Prostate gland (tissue), 2 donors: ENCODE measurements around the gene TRRAP.

Experiments
- CTCF ChIP-seq, 4 experiments: fragments of 200-600 bp in 2 of 4; fragments of 450-650 bp in 2 of 4; sonication (generic) in 2 of 4; IDR thresholded peaks; 1 replicate in 3 of 4; 2 replicates in 1 of 4; pipeline ENCODE4 v1.5.1; 2016 to 2019; ENCODE audit warnings: antibody characterized with exemption in 4 of 4, mild to moderate bottlenecking in 2 of 4, moderate library complexity in 2 of 4
- POLR2A ChIP-seq: fragments of 450-650 bp; IDR thresholded peaks from one replicate; pipeline ENCODE4 v1.6.1; 2016; ENCODE audit warnings: antibody characterized with exemption, mild to moderate bottlenecking
- POLR2AphosphoS5 ChIP-seq: sonication (generic); formaldehyde crosslinking; IDR thresholded peaks from one replicate; pipeline ENCODE4 v1.6.1; 2017; ENCODE audit warnings: antibody characterized with exemption

- TF ChIP-seq CTCF (IDR thresholded peaks at IDR 0.05) (no peak), POLR2AphosphoS5 (no peak), POLR2A (no peak)
Observed at GRCh38 chr7:99000904-99001465, 122.7 kb downstream of the TRRAP start.
